ENCODE data around the gene TMX4. TPM values are rescaled to one million over a fixed set of nuclear protein-coding genes. Genes with fewer than 3 reads are reported as not detected.

The TMX4 gene
- total and polyA plus RNA-seq, 2 of the 8 experiments (the other 6 are each of a cell fraction or from before 2014, with no cell fraction given), result 2.1 to 7.8 TPM

GRCh38 chr20:8018958-8019245, 659 bp downstream of the TMX4 start (continued):
- TF ChIP-seq SIN3A (conservative IDR thresholded peaks at IDR 0.05 in 1 of 2, IDR thresholded peaks at IDR 0.05 in 1 of 2; ENCODE audit: low read depth in 1 of 2, low read length in 2 of 2), result peak in 1 of 2 experiments; percentile 76; a peak in 2 of 4 replicates
- no peak for TF ChIP-seq MAFK (IDR thresholded peaks at IDR 0.05; ENCODE audit: low read depth, low read length)
- TF ChIP-seq POLR2AphosphoS5 (IDR thresholded peaks at IDR 0.05; ENCODE audit: low read depth, low read length), result no peak
- TF ChIP-seq, protein P1, sequence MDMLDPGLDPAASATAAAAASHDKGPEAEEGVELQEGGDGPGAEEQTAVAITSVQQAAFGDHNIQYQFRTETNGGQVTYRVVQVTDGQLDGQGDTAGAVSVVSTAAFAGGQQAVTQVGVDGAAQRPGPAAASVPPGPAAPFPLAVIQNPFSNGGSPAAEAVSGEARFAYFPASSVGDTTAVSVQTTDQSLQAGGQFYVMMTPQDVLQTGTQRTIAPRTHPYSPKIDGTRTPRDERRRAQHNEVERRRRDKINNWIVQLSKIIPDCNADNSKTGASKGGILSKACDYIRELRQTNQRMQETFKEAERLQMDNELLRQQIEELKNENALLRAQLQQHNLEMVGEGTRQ (IDR thresholded peaks at IDR 0.05; ENCODE audit: low read length), result no peak
- TF ChIP-seq CHD1 (IDR thresholded peaks at IDR 0.05; ENCODE audit: low read depth, low read length), result no peak
- no peak; the same call in 1 of the 2 replicates for TF ChIP-seq MAX (IDR thresholded peaks at IDR 0.05)

All from H1 (cell line).